ENCODE measurements around the gene HAPLN3. TPM values are rescaled to one million over a fixed set of nuclear protein-coding genes. Genes with fewer than 3 reads are reported as not detected.

The HAPLN3 gene
- total and polyA plus RNA-seq, 10 of the 15 experiments (the other 5 are each of a cell fraction or from before 2014, with no cell fraction given), result 0.20 to 5.0 (median 1.4) TPM; not detected in 1

- Histone ChIP-seq H2AFZ (ENCODE audit: control insufficient read depth, low read depth, low read length) (no peak overlapping the region), H3K4me1 (ENCODE audit: control insufficient read depth, insufficient read depth, low read length) (no peaks in the 10 kb centered on the region; the same call in 1 of the 2 replicates), H3K9ac (ENCODE audit: control insufficient read depth, insufficient read depth, low read length) (no peak overlapping the region), H3K27me3 (replicated peaks in 1 of 2; ENCODE audit: control insufficient read depth in 2 of 2, insufficient read depth in 2 of 2, low read length in 1 of 2) (no peaks in the 10 kb centered on the region; a peak in 1 of 4 replicates), H3K79me2 (ENCODE audit: control insufficient read depth, insufficient read depth, low read length) (no peaks in the 10 kb centered on the region), H4K20me1 (ENCODE audit: control insufficient read depth, insufficient read depth) (0 out of 2 replicates have a peak, but pooled peaks cover 5% of the 10 kb centered on the region), H3K4me3 (no peak overlapping the region), H3K27ac (ENCODE audit: control insufficient read depth, insufficient read depth) (no peak overlapping the region), H3K4me2 (ENCODE audit: control insufficient read depth, insufficient read depth) (no peak overlapping the region), H3K36me3 (ENCODE audit: control insufficient read depth in 2 of 2, insufficient read depth in 2 of 2, low read length in 1 of 2) (no peaks in the 10 kb centered on the region), H3K9me3 (replicated peaks; ENCODE audit: control insufficient read depth, insufficient read depth, low read length) (no peaks in the 10 kb centered on the region)
- ChIA-PET SMC1A (ENCODE audit: uncharacterized antibody, unreplicated experiment) (no interaction called here), RAD21 (ENCODE audit: unreplicated experiment) (interaction anchor here (0.9 to 1.1 kb wide), 2 partner anchors 229 to 276 kb away, joined by 3 to 4 read pairs; no protein-coding TSS in a partner anchor), POLR2A (interaction anchor here (0.7 kb wide), 1 partner anchor 9 kb away, joined by 5 read pairs; no protein-coding TSS in a partner anchor), CTCF (interaction anchor here (0.8 kb wide), 1 partner anchor 22 kb away, joined by 3 read pairs; no protein-coding TSS in a partner anchor)
- TF ChIP-seq NFYA (IDR thresholded peaks at IDR 0.05; ENCODE audit: borderline replicate concordance, low read depth, low read length), result no peak
- TF ChIP-seq GABPA (IDR thresholded peaks at IDR 0.05; ENCODE audit: low read depth), result no peak
- TF ChIP-seq POLR2AphosphoS2 (IDR thresholded peaks at IDR 0.05; ENCODE audit: low read depth, low read length), result no peak
- no peak for TF ChIP-seq SIN3A (IDR thresholded peaks at IDR 0.05; ENCODE audit: low read depth, low read length)
- TF ChIP-seq HDGF (IDR thresholded peaks at IDR 0.05), result no peak
- TF ChIP-seq PRDM15 (CRISPR knock-in tag; IDR thresholded peaks at IDR 0.05), result no peak
- no peak for TF ChIP-seq ZSCAN29 (IDR thresholded peaks at IDR 0.05)
- TF ChIP-seq STAT3 (IDR thresholded peaks at IDR 0.05; ENCODE audit: low read depth, low read length), result no peak
- no peak for TF ChIP-seq LARP7 (IDR thresholded peaks at IDR 0.05)
- TF ChIP-seq SREBF1 (IDR thresholded peaks at IDR 0.05; ENCODE audit: low read length), result no peak
- TF ChIP-seq CBX3 (IDR thresholded peaks at IDR 0.05; ENCODE audit: borderline replicate concordance, low read depth), result no peak
- TF ChIP-seq CBFB (IDR thresholded peaks at IDR 0.05; ENCODE audit: low read depth), result no peak
- TF ChIP-seq E4F1 (IDR thresholded peaks at IDR 0.05; ENCODE audit: borderline replicate concordance, partially characterized antibody), result no peak
- TF ChIP-seq SUZ12 (IDR thresholded peaks at IDR 0.05; ENCODE audit: unreplicated experiment), result no peak
- DNase-seq (ENCODE audit: low read depth, low spot score) (no peak), FAIRE-seq (no peak), ATAC-seq (no peak)
- in situ Hi-C loops (cut with MboI) (loop anchor here (5.0 kb wide), 1 partner anchor 277 kb away; no protein-coding TSS in a partner anchor), intact Hi-C loops (cut with micrococcal nuclease; ENCODE audit: unreplicated experiment) (no loop called here)
- no TSS peak for BruUV-seq (replicated peaks)
- 57% methylated on average over 12 of the region's 12 CpGs for WGBS (ENCODE audit: insufficient coverage, insufficient replicate concordance, low lambda C conversion rate, missing lambda C conversion rate)
Measured at GRCh38 chr15:88900309-88900981, 5.1 kb upstream of the HAPLN3 start.
